ENCODE measurements around the gene VAT1L.

VAT1L gene

GRCh38 chr16:78024159-78024558 is 235.8 kb downstream of the VAT1L start:
- Histone ChIP-seq H3K27ac (ENCODE audit: low read length) (no peak overlapping the region), H3K36me3 (ENCODE audit: insufficient read depth, low read length) (no peaks in the 10 kb centered on the region), H3K27me3 (ENCODE audit: insufficient read depth, low read length, poor library complexity) (peaks cover 4% of the 10 kb centered on the region), H4K20me1 (ENCODE audit: insufficient read depth, low read length) (no peaks in the 10 kb centered on the region), H3K9me3 (ENCODE audit: insufficient read depth, low read length, severe bottlenecking) (no peaks in the 10 kb centered on the region), H2AFZ (ENCODE audit: low read depth, low read length) (no peak overlapping the region), H3K4me2 (ENCODE audit: insufficient read depth, low read length) (no peak overlapping the region), H3K9ac (ENCODE audit: low read depth, low read length) (no peak overlapping the region), H3K4me1 (ENCODE audit: insufficient read depth, low read length) (no peaks in the 10 kb centered on the region), H3K79me2 (ENCODE audit: insufficient read depth, low read length) (no peaks in the 10 kb centered on the region), H3K4me3 (ENCODE audit: low read depth in 1 of 2, low read length in 2 of 2) (no peak overlapping the region)
- no peak for DNase-seq
- TF ChIP-seq EZH2 (IDR thresholded peaks at IDR 0.05; ENCODE audit: borderline replicate concordance, low read depth, low read length, severe bottlenecking) (no peak), CTCF (IDR thresholded peaks at IDR 0.05; ENCODE audit: borderline replicate concordance, extremely low read depth, low read length, poor library complexity, severe bottlenecking) (no peak)
- ATAC-seq (ENCODE audit: insufficient read depth, low read depth): no peak

GRCh38 chr16:78025631-78026030 is 237.3 kb downstream of the VAT1L start:
- Histone ChIP-seq H3K27me3 (ENCODE audit: insufficient read depth, low read length, poor library complexity) (peaks cover 4% of the 10 kb centered on the region), H3K9me3 (ENCODE audit: insufficient read depth, low read length, severe bottlenecking) (no peaks in the 10 kb centered on the region), H3K4me3 (ENCODE audit: low read depth in 1 of 2, low read length in 2 of 2) (no peak overlapping the region), H3K4me2 (ENCODE audit: insufficient read depth, low read length) (no peak overlapping the region), H3K79me2 (ENCODE audit: insufficient read depth, low read length) (no peaks in the 10 kb centered on the region), H3K27ac (ENCODE audit: low read length) (no peak overlapping the region), H2AFZ (ENCODE audit: low read depth, low read length) (no peak overlapping the region), H3K4me1 (ENCODE audit: insufficient read depth, low read length) (no peaks in the 10 kb centered on the region), H3K9ac (ENCODE audit: low read depth, low read length) (no peak overlapping the region), H3K36me3 (ENCODE audit: insufficient read depth, low read length) (no peaks in the 10 kb centered on the region), H4K20me1 (ENCODE audit: insufficient read depth, low read length) (no peaks in the 10 kb centered on the region)
- ATAC-seq (ENCODE audit: insufficient read depth, low read depth) (no peak), DNase-seq (no peak)
- TF ChIP-seq EZH2 (IDR thresholded peaks at IDR 0.05; ENCODE audit: borderline replicate concordance, low read depth, low read length, severe bottlenecking) (no peak), CTCF (IDR thresholded peaks at IDR 0.05; ENCODE audit: borderline replicate concordance, extremely low read depth, low read length, poor library complexity, severe bottlenecking) (no peak)

GRCh38 chr16:78028018-78028417 is 239.7 kb downstream of the VAT1L start:
- Histone ChIP-seq H4K20me1 (ENCODE audit: insufficient read depth, low read length) (no peaks in the 10 kb centered on the region), H3K9ac (ENCODE audit: low read depth, low read length) (no peak overlapping the region), H3K4me1 (ENCODE audit: insufficient read depth, low read length) (no peaks in the 10 kb centered on the region), H3K79me2 (ENCODE audit: insufficient read depth, low read length) (no peaks in the 10 kb centered on the region), H2AFZ (ENCODE audit: low read depth, low read length) (no peak overlapping the region), H3K4me3 (ENCODE audit: low read depth in 1 of 2, low read length in 2 of 2) (no peak overlapping the region), H3K4me2 (ENCODE audit: insufficient read depth, low read length) (no peak overlapping the region), H3K27me3 (ENCODE audit: insufficient read depth, low read length, poor library complexity) (no peaks in the 10 kb centered on the region), H3K9me3 (ENCODE audit: insufficient read depth, low read length, severe bottlenecking) (no peaks in the 10 kb centered on the region), H3K27ac (ENCODE audit: low read length) (no peak overlapping the region), H3K36me3 (ENCODE audit: insufficient read depth, low read length) (no peaks in the 10 kb centered on the region)
- no peak for ATAC-seq (ENCODE audit: insufficient read depth, low read depth)
- no peak for DNase-seq
- no peak for TF ChIP-seq EZH2 (IDR thresholded peaks at IDR 0.05; ENCODE audit: borderline replicate concordance, low read depth, low read length, severe bottlenecking)
